Right lobe of liver (tissue), 4 donors: ENCODE measurements around the gene TOMM34.

ENCODE experiments used
- POLR2A ChIP-seq: fragments of 450-650 bp; IDR thresholded peaks from one replicate; pipeline ENCODE4 v1.6.1; 2017; ENCODE audit warnings: antibody characterized with exemption, mild to moderate bottlenecking
- TF ChIP-seq, protein P1 (sequence below), 4 donors: fragments of 200-600 bp in 3 of 4; fragments of 450-650 bp in 1 of 4; IDR thresholded peaks; one replicate each; pipeline versions ENCODE4 v1.5.1 to v1.8.0; 2016 to 2022; ENCODE audit warnings: antibody characterized with exemption in 4 of 4, mild to moderate bottlenecking in 2 of 4
- donor health status: DM: no; HTN: no; CAD: no.
- donor health status: DM: no; HTN: no; CAD: no.
- donor health status: DM: no; HTN: yes; CAD: no.

DNA sequence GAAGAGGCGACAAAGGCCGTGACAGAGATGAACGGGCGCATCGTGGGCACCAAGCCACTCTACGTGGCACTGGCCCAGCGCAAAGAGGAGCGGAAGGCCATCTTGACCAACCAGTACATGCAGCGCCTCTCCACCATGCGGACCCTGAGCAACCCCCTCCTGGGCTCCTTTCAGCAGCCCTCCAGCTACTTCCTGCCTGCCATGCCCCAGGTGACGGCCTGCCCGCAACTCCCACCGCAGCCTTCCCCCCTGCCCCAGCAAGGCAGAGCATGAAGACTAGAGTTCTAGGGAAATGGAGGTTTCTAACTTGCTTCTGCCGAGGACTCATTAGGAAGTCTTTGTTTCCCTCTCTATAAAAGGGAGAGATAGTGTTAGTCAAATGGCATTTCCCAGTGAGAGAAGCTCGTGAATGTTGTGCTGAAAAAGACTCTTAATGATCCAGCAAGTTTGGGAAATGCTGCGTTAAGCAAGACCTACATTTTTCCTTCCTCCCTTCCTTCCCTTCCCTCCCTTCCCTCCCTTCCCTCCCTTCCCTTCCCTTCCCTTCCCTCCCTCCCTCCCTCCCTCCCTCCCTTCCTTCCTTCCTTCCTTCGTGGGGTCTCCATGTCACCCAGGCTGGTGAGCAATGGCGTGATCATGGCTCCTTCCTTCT, 29.6 kb downstream of the TOMM34 start:
- TF ChIP-seq, protein P1, sequence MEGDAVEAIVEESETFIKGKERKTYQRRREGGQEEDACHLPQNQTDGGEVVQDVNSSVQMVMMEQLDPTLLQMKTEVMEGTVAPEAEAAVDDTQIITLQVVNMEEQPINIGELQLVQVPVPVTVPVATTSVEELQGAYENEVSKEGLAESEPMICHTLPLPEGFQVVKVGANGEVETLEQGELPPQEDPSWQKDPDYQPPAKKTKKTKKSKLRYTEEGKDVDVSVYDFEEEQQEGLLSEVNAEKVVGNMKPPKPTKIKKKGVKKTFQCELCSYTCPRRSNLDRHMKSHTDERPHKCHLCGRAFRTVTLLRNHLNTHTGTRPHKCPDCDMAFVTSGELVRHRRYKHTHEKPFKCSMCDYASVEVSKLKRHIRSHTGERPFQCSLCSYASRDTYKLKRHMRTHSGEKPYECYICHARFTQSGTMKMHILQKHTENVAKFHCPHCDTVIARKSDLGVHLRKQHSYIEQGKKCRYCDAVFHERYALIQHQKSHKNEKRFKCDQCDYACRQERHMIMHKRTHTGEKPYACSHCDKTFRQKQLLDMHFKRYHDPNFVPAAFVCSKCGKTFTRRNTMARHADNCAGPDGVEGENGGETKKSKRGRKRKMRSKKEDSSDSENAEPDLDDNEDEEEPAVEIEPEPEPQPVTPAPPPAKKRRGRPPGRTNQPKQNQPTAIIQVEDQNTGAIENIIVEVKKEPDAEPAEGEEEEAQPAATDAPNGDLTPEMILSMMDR (IDR thresholded peaks at IDR 0.05) = no peak
- no peak for TF ChIP-seq POLR2A
